ENCODE results near the gene SRRM2.
"Not testable (repeated sequence)": the region's sequence is repeated elsewhere in the genome, so short reads cannot be mapped to it uniquely, and the experiment has no call there.

The SRRM2 gene

DNA sequence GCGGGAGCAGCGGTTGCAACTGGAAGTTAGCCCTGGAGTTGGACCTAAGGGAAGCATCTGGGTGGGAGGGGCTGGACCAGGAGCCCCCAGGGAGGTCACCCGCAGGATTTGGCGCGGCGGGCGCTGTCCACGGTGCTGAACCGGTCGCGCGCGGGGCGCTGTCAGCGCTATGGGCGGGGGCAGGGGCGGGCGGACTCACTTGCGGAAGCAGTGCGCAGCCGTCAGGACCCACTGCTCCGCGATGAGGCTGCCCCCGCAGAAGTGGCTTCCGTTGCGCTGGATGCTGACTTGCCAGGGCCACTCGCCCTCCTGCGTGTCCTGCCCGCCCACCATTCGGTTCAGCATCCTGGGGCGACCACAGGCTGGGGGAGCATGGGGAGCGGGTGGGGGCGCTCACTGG lies 36.9 kb upstream of the SRRM2 start:
- peak; percentile 72 for DNase-seq

DNA sequence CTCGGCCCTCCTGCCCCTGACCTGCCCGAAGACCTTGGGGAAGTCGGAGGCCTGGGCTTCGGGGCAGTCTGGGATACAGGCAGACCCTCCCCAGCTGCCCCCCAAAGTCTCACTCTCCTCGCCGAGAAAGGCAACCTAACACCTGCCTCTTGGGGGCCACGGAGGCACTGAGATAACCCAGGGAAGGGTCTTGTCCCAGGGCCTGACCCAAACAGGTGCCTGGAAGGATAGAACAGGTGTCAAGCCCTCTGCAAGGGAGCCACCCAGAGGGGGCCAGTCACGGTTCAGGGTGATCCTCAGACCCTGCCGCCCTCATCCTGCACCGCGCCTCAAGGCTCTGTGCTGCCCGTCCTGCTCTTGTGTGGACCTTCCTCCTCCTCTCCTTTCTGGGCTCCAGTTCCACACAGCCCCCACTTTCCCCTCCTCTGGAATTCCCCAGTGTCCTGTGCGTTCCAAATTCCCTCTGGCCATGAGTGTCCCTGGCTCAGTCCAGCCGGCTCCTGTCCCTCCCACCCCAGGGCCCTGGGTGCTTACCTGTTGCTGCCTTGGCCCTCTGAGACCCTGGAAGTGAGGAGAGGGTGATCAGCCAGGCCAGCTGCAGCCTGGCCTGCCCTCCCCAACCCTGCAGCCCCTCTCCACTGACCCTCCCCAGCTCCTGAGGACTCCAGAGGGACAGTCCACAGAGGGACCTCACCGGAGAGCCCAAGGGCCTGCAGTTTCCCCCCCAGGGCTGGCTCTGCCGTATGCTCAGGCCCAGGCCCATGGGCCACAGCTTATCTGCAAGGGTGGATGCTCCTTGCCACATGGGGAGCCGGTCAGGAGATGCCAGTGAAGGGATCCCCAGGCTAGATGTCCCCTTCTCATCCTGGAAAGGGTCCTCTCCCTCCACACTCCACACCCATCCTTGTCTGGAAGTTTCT lies 36.2 kb upstream of the SRRM2 start:
- DNase-seq = no peak

GRCh38 chr16:2716948-2717347 lies 35.5 kb upstream of the SRRM2 start:
- DNase-seq = no peak

DNA sequence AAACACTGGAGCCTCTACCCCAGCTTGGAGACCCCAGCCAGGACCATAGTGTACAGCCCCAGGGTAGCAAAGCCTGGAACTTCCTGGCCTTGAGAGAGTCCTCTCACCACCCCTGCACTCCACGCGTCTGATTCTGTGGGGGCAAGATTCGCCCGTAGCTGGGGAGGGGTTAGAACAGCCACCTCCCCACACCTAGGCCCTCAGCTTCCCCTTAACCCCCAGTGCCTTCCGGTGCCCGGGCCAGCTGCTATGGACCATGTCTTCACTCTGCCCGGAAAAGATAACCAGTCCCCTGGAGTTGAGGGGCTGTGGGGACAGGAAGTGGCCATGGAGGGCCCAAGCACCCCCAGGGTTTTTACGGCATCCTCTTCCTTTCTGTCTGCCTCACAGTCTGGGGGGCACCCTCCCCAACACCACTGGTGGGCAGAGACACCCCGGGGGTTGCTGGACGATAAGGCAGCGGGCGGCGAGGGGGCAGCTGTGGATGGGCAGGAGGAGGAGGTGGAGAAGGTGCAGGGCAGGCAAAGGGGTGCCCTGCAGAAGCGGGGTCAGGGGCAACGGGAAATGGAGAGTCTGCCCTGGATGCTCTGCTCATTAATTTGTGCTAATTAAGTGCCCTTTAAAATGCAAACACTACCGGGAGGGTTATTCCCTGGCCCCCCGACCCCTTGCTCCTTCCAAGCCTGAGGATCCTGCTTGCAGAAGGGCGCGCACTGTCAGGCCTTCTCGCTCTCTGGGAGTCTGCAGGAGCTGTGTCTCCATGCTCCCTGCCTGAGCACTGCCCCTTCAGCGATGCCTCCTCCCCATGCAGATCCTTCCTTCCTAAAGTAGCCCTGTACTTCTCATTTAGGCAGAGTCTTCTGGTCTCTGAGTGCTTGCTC lies 34.8 kb upstream of the SRRM2 start:
- DNase-seq = no peak

DNA sequence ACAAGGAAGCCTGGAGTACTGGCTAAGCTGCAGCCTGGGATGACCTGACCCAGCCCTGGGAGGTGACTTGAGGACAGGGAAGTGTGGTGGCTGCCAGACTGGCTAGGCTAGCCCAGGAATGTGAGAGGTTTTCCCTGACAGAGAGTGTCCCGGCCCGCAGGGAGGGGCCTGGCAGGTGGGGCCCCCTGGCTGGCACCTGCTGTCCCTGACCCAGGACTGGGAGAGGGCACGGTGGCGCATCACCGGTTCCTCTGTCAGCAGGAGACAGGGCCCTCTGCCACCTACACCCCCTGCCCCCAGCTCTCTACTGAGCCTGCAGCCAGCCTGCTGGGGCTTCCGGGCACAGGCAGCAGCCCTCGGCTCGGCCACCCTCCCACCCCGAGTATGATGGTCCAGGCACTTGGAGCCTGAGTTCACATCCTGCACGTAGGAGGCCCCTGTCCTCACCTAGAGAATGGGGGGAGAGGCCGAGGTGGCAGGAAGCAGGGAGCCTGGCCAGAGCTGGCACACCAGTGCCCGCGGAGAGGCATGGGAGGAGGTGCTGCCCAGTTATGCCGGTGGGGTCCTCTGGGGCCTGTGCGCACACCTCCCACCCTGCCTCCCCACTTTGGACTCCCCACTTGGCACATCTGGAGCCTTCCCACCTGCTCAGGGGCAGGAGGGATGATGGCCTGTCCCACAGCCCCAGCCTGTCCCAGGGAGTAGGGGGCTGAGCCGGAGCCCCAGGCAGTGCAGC lies 32.9 kb upstream of the SRRM2 start:
- DNase-seq = no peak

DNA sequence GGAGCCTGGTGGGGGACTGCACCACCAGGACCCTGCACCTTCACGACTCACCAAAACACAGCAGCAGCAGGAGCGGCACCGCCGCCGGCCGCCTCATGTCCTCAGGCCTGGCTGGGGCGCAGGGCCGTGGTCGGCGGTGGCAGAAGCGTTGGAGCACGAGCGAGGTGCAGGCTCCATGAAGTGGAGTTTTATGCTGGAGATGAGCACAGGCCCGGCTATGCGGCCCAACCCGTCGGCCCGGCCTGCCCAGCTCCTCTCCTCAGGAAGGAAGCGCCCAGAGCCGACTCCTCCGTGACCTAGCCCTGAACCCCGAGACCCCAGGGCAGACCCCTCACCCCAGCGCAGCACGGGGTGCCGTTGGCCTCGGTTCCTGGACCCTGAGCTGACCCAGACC lies 32.4 kb upstream of the SRRM2 start, which contains the start of gene PRSS27:
PRSS27 (minus strand) TSS at position 161 of the 394 bp plus-strand sequence; CDS start at position 97, 64 bp downstream.
- no peak for DNase-seq

DNA sequence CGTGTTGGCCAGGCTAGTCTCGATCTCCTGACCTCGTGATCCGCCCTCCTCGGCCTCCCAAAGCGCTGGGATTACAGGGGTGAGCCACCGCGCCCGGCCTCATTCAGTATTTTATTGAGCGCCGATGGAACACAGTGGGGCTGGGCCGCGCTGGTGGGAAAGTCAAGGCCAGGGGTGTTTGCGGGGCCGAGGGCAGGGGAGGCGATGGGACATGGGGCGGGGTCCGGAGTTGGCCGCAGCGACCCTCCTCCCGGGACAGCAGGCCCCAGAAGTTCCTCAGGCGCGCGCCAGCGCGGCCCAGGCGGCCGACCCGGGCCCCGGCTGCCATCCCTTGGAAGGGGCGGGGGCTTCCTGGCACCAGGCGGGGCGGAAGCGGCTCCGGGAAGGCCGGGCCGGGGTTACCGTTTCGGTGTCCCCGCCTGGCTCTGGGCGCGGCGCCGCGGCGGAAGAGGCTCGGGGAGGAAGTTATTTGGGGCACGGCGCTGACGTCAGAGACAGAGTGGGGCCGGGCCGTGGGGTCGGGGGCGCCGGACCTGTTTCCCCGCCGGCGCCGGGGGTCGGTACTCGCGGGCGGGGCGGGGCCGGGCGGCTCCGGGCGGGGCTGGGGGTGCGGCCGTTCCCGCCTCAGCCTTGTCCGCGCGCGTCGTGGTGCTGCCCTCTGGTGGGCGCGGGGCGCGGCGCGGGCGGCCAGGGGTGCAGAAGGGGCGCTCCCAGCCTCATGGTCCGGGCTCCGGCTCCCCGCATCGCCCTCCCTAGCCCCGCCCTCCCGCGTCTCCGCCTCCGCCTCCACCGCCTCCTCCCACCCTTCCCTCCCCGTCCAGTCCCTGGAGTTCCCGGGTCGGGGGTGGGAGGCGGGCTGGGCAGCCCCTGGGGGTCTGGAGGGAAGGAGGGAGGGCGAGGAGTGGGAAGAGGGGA lies 31.5 kb upstream of the SRRM2 start:
- DNase-seq = peak; percentile 95

- DNase-seq = not testable (repeated sequence)
Measured at GRCh38 chr16:2721634-2722173, 30.7 kb upstream of the SRRM2 start.

GRCh38 chr16:2724088-2724676 lies 28.3 kb upstream of the SRRM2 start:
- DNase-seq = no peak

- DNase-seq = no peak
Measured at GRCh38 chr16:2724816-2725348, 27.6 kb upstream of the SRRM2 start.

DNA sequence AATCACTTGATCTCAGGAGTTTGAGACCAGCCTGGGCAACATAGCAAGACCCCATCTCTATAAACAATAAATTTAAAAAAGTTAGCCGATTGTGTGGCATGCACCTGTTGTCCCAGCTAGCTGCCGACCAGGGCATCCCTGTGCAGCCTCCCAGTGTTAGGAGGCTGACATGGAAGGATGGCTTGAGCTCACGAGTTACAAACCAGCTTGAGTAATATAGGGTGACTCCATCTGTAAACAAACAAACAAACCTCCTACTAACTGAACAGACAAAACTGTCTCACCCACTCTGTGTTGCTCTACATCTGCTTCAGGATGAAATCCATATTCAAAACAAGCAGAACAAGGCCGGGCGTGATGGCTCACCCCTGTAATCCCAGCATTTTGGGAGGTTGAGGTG lies 25.5 kb upstream of the SRRM2 start:
- no peak for DNase-seq

DNA sequence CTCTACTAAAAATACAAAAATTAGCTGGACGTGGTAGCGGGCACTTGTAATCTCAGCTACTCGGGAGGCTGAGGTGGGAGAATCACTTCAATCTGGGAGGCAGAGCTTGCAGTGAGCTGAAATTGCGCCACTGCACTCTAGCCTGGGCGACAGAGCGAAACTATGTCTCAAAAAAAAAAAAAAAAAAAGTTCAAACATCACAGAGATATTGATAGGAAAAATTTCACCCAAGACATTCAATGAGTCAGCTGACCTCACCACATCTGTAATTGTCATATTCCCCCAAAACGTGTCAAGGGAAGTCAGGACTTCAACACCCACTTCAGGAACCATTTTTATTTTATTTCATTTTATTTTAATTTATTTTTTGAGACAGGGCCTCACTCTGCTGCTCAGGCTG lies 24.4 kb upstream of the SRRM2 start:
- no peak for DNase-seq

DNA sequence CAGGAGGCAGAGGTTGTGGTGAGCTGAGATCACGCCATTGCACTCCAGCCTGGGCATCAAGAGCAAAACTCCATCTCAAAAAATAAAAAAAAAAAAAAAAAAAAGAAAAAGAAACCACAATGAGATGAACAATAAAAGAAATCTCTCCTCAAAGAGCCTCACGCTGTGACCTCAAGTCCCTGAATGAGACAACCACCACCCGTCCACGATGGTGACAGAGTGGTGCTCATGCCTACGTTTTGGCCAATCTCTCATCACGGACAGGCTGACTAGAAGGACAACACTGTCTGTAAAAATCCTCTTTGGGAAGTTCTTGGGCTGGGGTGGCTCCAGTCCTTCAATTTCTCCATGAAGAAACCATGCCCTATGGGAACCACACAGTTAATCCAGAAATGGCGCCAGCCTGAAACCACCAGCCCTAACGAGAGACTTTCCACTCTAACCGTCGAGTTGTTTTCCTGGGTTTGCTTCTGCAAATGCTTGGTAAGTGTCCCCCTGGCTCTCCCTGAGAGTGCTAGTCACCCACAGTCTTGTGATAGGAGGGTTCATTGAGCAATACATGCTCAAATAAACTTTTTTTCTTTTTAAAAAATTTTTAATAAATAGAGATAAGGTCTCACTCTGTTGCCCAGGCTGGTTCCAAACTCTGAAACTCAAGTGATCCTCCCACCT lies 17.5 kb upstream of the SRRM2 start:
- no peak for DNase-seq

DNA sequence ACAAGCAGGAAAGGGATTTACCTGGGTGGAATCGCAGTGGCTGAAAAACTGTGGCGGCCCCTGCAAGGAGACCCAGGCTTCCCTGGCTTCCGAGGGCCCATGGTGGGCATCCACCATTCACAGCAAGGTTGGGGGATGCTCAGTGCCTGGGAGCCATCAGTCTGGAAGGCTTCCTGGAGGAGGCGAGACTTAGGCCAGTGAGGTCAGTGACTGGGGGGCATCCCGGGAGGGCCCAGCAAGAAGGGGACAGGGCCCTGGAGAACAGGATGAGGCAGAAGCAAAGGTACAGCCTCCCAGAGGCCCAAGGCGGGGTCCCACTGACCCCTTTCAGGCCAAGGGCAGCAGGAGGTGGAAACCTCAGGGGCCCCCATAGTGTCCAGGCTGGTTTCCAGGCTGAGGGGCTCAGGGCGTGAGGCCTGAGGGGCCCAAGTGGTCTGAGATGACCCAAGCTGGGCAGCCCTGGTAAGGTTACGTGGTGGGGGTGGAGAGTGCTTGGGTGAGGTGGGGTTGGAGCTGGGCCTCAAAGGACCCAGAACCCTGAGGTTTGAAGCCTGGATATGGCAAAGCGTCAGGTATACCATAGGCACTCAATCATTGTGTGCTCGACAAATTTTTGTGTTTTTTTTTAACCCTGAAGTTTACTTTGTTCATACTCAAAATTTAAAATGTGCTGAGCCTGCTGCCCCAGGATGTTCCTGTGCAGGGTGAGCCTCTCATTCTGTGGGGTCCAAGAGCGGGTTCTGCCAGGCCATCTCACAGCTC lies 15.8 kb upstream of the SRRM2 start:
- no peak for DNase-seq

DNA sequence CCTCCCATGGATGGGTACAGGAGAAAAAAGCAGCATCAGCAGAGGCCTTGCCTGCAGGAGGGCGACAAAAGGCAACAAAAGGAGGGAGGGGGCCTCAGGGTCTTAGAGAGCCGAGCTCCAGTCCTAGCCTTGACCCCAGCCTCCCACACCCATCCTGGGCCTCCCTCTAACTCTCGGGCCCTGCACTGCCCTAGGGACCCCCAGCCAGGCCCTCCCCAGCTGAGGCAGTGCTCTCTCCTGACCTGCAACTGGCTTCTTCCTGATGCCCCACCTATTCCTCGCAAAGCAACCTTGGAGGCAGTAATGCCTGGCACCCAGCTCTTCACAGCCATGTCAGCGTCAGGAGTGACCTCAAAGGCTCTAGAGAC lies 15.2 kb upstream of the SRRM2 start:
- no peak for DNase-seq

DNA sequence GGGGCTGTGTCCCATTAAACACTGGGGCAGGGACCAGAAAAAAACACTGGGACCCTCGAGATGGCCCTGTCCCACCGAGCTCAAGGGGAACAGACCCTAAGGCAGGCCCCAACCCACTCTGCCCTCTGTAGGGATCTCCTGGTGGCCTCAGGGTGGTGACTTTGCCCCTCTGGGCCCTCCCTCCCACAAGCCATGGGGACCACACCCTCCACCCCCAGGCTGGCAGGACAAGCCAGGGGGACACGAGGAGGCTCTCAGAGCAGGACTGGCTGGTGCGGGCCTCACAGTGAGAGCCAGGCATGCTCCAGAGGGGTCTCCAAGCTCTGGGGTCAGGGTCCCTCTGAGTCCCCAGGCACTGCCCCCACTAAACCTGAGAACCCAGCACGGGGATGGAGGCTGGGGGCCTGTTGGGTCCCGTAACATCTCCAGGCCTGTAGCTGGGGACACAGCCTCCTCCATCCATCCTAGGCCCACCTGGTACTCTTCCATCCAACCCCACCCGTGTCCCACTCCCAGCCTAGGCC lies 14.5 kb upstream of the SRRM2 start:
- DNase-seq = no peak

DNA sequence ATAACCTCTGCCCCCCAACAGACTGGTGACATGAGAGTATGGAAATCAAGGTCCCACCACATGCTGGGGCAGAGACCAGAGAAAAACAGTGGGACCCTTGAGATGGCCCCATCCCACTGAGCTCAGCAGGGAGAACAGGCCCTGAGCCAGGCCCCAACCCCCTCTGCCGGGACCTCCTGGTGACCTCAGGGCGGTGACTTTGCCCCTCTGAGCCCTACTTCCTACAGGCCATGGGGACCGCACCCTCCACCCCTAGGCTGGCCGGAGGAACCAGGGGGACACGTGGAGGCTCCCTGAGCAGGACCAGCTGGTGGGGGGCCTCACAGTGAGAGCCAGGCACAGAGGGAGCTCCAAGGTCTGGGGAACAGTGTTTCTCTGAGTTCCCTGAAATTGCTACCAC lies 13.8 kb upstream of the SRRM2 start:
- DNase-seq = no peak

DNA sequence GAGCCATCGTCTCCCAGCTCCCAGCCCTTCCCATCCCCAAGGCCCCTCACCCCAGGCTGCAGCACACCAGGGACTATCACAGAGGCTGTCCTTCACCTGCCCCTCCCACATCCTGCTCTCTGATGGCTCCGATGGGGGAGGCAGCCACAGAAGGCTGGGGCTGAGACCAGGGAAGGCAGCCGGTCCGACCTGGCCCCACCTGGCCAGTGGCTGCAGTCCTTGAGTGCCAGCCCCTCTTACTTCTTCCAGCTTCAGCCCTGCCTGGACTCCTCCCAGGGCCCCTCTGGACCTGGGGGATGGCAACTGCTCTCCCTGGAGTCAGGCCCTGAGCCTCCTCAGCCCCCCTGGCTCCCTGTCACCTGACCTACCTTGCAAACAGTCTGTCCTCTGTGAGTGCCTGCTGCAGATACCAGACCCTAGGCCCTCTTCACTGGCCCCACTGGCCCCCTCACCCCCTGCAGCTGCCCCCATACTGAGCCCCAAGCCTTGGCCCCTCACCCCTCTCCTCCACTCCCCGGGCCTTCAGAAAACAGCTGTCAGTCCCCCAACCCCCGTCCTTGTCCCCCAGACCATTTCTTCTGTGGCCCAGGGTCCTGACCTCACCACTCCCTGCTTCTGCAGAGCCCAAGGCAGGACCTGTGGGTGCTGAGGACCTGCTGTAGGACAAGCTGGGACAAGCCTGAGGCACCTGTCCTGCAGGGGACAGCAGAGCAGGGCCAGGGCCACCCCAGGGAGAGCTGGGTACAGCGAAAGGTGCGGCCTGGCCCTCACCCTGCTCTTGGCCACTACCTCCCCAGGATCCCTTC lies 12.6 kb upstream of the SRRM2 start:
- DNase-seq = no peak

DNA sequence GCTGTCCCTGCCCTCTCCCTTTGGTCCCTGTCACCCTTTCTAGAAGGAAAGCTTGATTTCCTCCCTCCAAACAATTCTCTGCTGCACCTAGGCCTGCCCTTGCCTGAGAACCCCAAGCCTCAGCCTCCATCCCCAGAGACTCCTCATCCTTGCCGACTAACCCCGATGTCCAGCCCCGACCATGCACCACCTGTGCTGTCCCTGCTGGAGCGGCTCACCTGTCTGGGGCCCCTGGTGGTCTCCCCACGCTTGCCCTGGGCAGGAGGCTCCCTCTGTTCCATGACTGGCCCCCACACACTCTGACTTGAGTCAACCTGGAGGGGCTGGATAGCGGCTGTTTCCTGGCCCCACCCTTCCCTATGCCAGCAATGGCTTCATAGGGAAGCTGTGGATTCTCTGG lies 12.0 kb upstream of the SRRM2 start:
- no peak for DNase-seq
